ENCODE data around the gene TNFRSF17.

DNA sequence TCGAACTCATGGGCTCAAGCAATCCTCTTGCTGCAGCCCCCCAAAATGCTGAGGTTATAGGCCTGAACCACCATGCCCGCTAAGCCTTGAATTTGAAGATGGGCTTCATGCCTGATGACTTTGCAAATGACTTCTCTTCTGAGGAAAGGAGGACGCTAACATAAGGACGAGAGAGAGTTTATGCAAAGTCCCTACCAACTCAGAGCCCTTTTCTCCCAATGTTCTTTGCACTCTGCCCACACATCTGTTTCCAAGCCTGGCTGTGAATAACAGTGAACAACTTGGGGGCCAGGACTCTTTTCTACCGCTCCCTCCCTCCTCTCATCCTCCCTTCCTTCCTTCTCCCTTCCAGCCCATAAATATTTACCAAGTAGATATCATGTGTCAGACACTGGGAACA, 14.6 kb upstream of the TNFRSF17 start:
- TF ChIP-seq, protein P1, sequence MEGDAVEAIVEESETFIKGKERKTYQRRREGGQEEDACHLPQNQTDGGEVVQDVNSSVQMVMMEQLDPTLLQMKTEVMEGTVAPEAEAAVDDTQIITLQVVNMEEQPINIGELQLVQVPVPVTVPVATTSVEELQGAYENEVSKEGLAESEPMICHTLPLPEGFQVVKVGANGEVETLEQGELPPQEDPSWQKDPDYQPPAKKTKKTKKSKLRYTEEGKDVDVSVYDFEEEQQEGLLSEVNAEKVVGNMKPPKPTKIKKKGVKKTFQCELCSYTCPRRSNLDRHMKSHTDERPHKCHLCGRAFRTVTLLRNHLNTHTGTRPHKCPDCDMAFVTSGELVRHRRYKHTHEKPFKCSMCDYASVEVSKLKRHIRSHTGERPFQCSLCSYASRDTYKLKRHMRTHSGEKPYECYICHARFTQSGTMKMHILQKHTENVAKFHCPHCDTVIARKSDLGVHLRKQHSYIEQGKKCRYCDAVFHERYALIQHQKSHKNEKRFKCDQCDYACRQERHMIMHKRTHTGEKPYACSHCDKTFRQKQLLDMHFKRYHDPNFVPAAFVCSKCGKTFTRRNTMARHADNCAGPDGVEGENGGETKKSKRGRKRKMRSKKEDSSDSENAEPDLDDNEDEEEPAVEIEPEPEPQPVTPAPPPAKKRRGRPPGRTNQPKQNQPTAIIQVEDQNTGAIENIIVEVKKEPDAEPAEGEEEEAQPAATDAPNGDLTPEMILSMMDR (IDR thresholded peaks at IDR 0.05 in 4 of 5, conservative IDR thresholded peaks at IDR 0.05 in 1 of 5) = no peak
- no peak for TF ChIP-seq POLR2A (IDR thresholded peaks at IDR 0.05)

All from gastrocnemius medialis (tissue), 4 donors.